GM12892 (cell line): ENCODE results near the gene NKX6-2.

ENCODE experiments used
- POLR2A ChIP-seq: IDR thresholded peaks from 2 replicates; pipeline ENCODE4 v1.6.1; 2011; ENCODE audit warnings: low read depth, low read length, control low read depth
- POLR2AphosphoS5 ChIP-seq: IDR thresholded peaks from 2 replicates; pipeline ENCODE4 v1.6.1; 2011; ENCODE audit warnings: low read depth, low read length, control low read depth
- TAF1 ChIP-seq: IDR thresholded peaks from 2 replicates; pipeline ENCODE4 v1.6.1; 2011; ENCODE audit warnings: low read depth, mild to moderate bottlenecking, control low read depth, low read length, borderline replicate concordance

- no peak for TF ChIP-seq POLR2A
- TF ChIP-seq TAF1: no peak
- no peak for TF ChIP-seq POLR2AphosphoS5
These were observed 29.4 kb downstream of the NKX6-2 start for GRCh38 chr10:132756591-132756990.
